ENCODE results near the gene NAA10. TPM values are rescaled to one million over a fixed set of nuclear protein-coding genes. Genes with fewer than 3 reads are reported as not detected.

The NAA10 gene
- polyA plus RNA-seq, 1 donor from 2014 or later, result 117 TPM

GRCh38 chrX:153920546-153920945 lies 14.3 kb downstream of the NAA10 start:
- Histone ChIP-seq H3K79me2 (replicated peaks; ENCODE audit: insufficient read depth, low read length) (no peaks in the 10 kb centered on the region), H3K27ac (ENCODE audit: low read length) (no peak overlapping the region), H3K27me3 (ENCODE audit: insufficient read depth, low read depth, low read length) (no peaks in the 10 kb centered on the region), H3K9ac (ENCODE audit: low read length) (no peak overlapping the region), H3K4me2 (ENCODE audit: low read length) (no peak overlapping the region), H3K4me3 (ENCODE audit: low read length) (no peak overlapping the region), H2AFZ (ENCODE audit: low read depth, low read length) (no peak overlapping the region), H3K9me2 (ENCODE audit: insufficient read depth, low read length) (no peaks in the 10 kb centered on the region), H3F3A (ENCODE audit: insufficient read depth, low read length, poor library complexity, severe bottlenecking) (no peaks in the 10 kb centered on the region), H4K20me1 (ENCODE audit: insufficient read depth) (no peaks in the 10 kb centered on the region), H3K36me3 (ENCODE audit: insufficient read depth, low read length) (no peaks in the 10 kb centered on the region), H3K9me3 (ENCODE audit: low read length) (no peaks in the 10 kb centered on the region)
- TF ChIP-seq EP300 (conservative IDR thresholded peaks at IDR 0.05; ENCODE audit: poor library complexity, severe bottlenecking) (no peak), TAF1 (IDR thresholded peaks at IDR 0.05; ENCODE audit: low read depth) (no peak), SMC3 (conservative IDR thresholded peaks at IDR 0.05; ENCODE audit: poor library complexity) (no peak), RAD21 (conservative IDR thresholded peaks at IDR 0.05) (no peak), REST (IDR thresholded peaks at IDR 0.05; ENCODE audit: borderline replicate concordance) (no peak), POLR2AphosphoS5 (IDR thresholded peaks at IDR 0.05) (no peak), MXI1 (conservative IDR thresholded peaks at IDR 0.05; ENCODE audit: poor library complexity, severe bottlenecking) (no peak), CTCF (IDR thresholded peaks at IDR 0.05; ENCODE audit: poor library complexity, severe bottlenecking) (no peak)

- TF ChIP-seq SMC3 (conservative IDR thresholded peaks at IDR 0.05; ENCODE audit: poor library complexity) (no peak), RAD21 (conservative IDR thresholded peaks at IDR 0.05) (no peak), REST (IDR thresholded peaks at IDR 0.05; ENCODE audit: borderline replicate concordance) (no peak), TAF1 (IDR thresholded peaks at IDR 0.05; ENCODE audit: low read depth) (no peak), EP300 (conservative IDR thresholded peaks at IDR 0.05; ENCODE audit: poor library complexity, severe bottlenecking) (no peak), EZH2 (IDR thresholded peaks at IDR 0.05; ENCODE audit: borderline replicate concordance, insufficient read depth, low read length, poor library complexity, severe bottlenecking) (no peak), CTCF (IDR thresholded peaks at IDR 0.05; ENCODE audit: poor library complexity, severe bottlenecking) (no peak), MXI1 (conservative IDR thresholded peaks at IDR 0.05; ENCODE audit: poor library complexity, severe bottlenecking) (no peak), POLR2AphosphoS5 (IDR thresholded peaks at IDR 0.05) (no peak)
- no peaks in the 10 kb centered on the region for H3K9me2 ChIP-seq (ENCODE audit: insufficient read depth, low read length)
- H3F3A ChIP-seq (ENCODE audit: insufficient read depth, low read length, poor library complexity, severe bottlenecking), result no peaks in the 10 kb centered on the region
- no peak overlapping the region for H3K27ac ChIP-seq (ENCODE audit: low read length)
- H4K20me1 ChIP-seq (ENCODE audit: insufficient read depth), result no peaks in the 10 kb centered on the region
- H3K4me2 ChIP-seq (ENCODE audit: low read length), result no peak overlapping the region
- no peaks in the 10 kb centered on the region for H3K79me2 ChIP-seq (replicated peaks; ENCODE audit: insufficient read depth, low read length)
- H3K36me3 ChIP-seq (ENCODE audit: insufficient read depth, low read length), result no peaks in the 10 kb centered on the region
- H2AFZ ChIP-seq (ENCODE audit: low read depth, low read length), result no peak overlapping the region
- no peaks in the 10 kb centered on the region for H3K9me3 ChIP-seq (ENCODE audit: low read length)
- H3K27me3 ChIP-seq (ENCODE audit: insufficient read depth, low read depth, low read length), result no peaks in the 10 kb centered on the region
- no peak overlapping the region for H3K9ac ChIP-seq (ENCODE audit: low read length)
- H3K4me3 ChIP-seq (ENCODE audit: low read length), result no peak overlapping the region
These were observed 15.6 kb downstream of the NAA10 start for GRCh38 chrX:153919281-153919680.
